Islet of Langerhans (tissue), 1 donor: Measurements from ENCODE around the gene DLG2.

ENCODE experiments used
- FAIRE-seq: peaks from one replicate; lab custom pipeline; 2011; peaks lifted over from hg19 to GRCh38; lab: Jason Lieb, UNC

DLG2 gene

GRCh38 chr11:83909579-83910534, 1717.3 kb downstream of the DLG2 start:
- no peak for FAIRE-seq

GRCh38 chr11:83908298-83908856, 1718.8 kb downstream of the DLG2 start:
- no peak for FAIRE-seq

GRCh38 chr11:83895516-83895915, 1731.6 kb downstream of the DLG2 start:
- FAIRE-seq: no peak

- FAIRE-seq: no peak
Measured at GRCh38 chr11:83881428-83881827, 1745.7 kb downstream of the DLG2 start.

GRCh38 chr11:83871054-83871453, 1756.1 kb downstream of the DLG2 start:
- FAIRE-seq: no peak

- FAIRE-seq: no peak
Measured at GRCh38 chr11:83866655-83867054, 1760.5 kb downstream of the DLG2 start.

- FAIRE-seq: peak; percentile 98
Measured at GRCh38 chr11:83865636-83866461, 1761.3 kb downstream of the DLG2 start.

- peak; percentile 33 for FAIRE-seq
Measured at GRCh38 chr11:83864412-83865057, 1762.6 kb downstream of the DLG2 start.

GRCh38 chr11:83863272-83863671, 1763.9 kb downstream of the DLG2 start:
- FAIRE-seq: no peak

- no peak for FAIRE-seq
Measured at GRCh38 chr11:83862691-83863090, 1764.5 kb downstream of the DLG2 start.

GRCh38 chr11:83862033-83862432, 1765.1 kb downstream of the DLG2 start:
- FAIRE-seq: no peak

- FAIRE-seq: no peak
Measured at GRCh38 chr11:83858694-83859093, 1768.5 kb downstream of the DLG2 start.

GRCh38 chr11:83855237-83855636, 1771.9 kb downstream of the DLG2 start:
- FAIRE-seq: no peak

GRCh38 chr11:83852775-83853442, 1774.2 kb downstream of the DLG2 start:
- peak; percentile 84 for FAIRE-seq

- FAIRE-seq: no peak
Measured at GRCh38 chr11:83852012-83852411, 1775.1 kb downstream of the DLG2 start.

- no peak for FAIRE-seq
Measured at GRCh38 chr11:83847467-83848034, 1779.6 kb downstream of the DLG2 start.

GRCh38 chr11:83845797-83846196, 1781.3 kb downstream of the DLG2 start:
- no peak for FAIRE-seq

GRCh38 chr11:83840326-83840725, 1786.8 kb downstream of the DLG2 start:
- no peak for FAIRE-seq

- FAIRE-seq: peak; percentile 86
Measured at GRCh38 chr11:83836883-83837654, 1790.1 kb downstream of the DLG2 start.

- FAIRE-seq: no peak
Measured at GRCh38 chr11:83836065-83836464, 1791.1 kb downstream of the DLG2 start.

- FAIRE-seq: no peak
Measured at GRCh38 chr11:83835423-83835822, 1791.7 kb downstream of the DLG2 start.
